ENCODE measurements around the gene TRIO.

Gene TRIO

DNA sequence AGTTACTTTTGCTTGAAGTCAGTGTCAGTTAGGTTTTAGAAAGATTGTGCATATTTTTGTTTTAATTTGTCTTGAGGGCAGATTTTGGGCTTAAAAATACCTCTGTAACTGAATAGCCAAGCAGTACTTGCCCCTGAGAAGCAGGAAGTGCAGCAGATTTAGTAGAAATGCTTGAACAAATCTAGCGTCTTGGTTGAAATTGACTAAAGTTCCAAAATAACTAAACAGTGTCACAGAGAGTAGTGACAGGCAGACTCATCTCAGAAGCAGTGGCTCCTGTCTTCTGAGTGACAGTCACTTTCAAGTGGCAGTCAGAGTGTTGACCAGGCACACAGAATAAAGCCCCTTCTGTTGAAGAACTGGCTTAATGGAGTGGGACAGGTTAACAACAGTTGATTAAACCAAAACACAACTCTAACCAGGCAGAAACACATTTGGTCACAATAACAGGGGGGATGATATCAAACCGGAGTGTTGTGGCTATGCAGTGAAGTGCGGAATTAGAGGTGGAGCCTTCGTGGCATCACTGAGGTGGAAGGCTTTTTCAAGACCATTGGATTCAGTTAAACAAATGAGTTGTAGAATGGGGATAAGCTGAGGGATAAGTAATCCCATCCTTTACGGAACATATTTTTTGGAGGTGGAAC lies 29.1 kb downstream of the TRIO start (continued):
- TF ChIP-seq ZNF654 (tag by site-specific recombination; IDR thresholded peaks at IDR 0.05; ENCODE audit: low read depth): no peak
- no peak for TF ChIP-seq ZNF747 (tag by site-specific recombination; IDR thresholded peaks at IDR 0.05)
- TF ChIP-seq MZF1 (tag by site-specific recombination; IDR thresholded peaks at IDR 0.05; ENCODE audit: borderline replicate concordance): peak; percentile 74; the same call in 1 of the 2 replicates

DNA sequence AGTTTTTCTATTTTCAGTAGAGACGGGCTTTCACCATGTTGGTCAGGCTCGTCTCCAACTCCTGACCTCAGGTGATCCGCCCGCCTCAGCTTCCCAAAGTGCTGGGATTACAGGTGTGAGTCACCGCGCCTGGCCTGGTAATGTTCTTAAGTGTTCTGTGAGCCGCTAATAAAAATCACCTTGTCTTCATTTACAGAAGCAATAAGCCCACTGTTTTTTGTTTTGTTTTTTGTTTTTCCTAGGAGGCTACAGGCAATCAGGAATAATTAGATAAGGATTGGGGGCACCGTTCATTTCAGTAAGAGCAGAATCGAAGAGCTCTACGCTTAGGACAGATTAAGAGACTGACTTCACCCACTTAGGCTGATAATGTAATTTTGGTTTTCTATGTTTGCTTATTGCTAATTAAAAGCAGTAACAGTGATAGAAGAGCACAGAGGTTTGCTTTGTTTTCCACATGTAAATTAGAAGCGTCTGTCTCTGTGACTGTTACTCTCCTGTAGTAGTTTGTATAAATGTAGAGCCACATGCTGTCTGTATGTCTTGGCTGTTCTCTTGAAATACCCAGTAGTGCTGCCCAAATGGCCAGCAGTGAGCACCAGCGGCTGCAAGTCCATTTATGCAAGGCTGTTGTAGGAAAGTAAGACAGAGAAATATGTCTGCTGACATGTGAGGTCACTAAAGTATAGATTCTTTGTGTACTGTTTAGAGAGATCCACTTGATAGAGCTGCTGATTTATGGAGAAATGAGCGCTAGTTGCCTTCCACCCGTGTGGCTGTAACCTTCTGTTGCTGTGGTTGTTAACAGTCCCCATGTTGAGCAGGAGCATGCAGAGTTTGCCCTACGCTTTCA lies 30.5 kb downstream of the TRIO start:
- Histone ChIP-seq H3K27ac (ENCODE audit: extremely low read depth, low read depth, low read length) (peak overlapping the region; percentile 61), H3K4me1 (ENCODE audit: control insufficient read depth, insufficient read depth, low read length) (peaks cover 66% of the 10 kb centered on the region), H3K9me3 (ENCODE audit: control insufficient read depth, insufficient read depth, low read depth, low read length) (no peaks in the 10 kb centered on the region), H3K36me3 (ENCODE audit: control insufficient read depth in 2 of 2, insufficient read depth in 1 of 2, low read length in 2 of 2) (no peaks in the 10 kb centered on the region), H3K4me3 (ENCODE audit: low read depth, low read length) (no peak overlapping the region)
- POLR2A ChIA-PET: interaction anchor here (0.6 kb wide), 2 partner anchors 22 to 118 kb away, joined by 3 to 6 read pairs; no protein-coding TSS in a partner anchor
- CTCF ChIA-PET: interaction anchor here (0.6 to 1.3 kb wide), 4 partner anchors 9 to 96 kb away, joined by 3 to 4 read pairs (median 3); no protein-coding TSS in a partner anchor
- TF ChIP-seq ZNF843 (tag by site-specific recombination; IDR thresholded peaks at IDR 0.05): peak; percentile 29; the same call in 1 of the 2 replicates
- TF ChIP-seq ZNF112 (tag by site-specific recombination; IDR thresholded peaks at IDR 0.05): no peak
- TF ChIP-seq ZNF248 (tag by site-specific recombination; IDR thresholded peaks at IDR 0.05): no peak
- no peak for TF ChIP-seq ZNF558 (tag by site-specific recombination; IDR thresholded peaks at IDR 0.05)
- TF ChIP-seq ZNF501 (tag by site-specific recombination; IDR thresholded peaks at IDR 0.05): 0 out of 2 replicates have a peak, but pooled peaks have one; percentile 12
- no peak for TF ChIP-seq ZNF114 (tag by site-specific recombination; IDR thresholded peaks at IDR 0.05)
- no peak for TF ChIP-seq ZBTB48 (tag by site-specific recombination; IDR thresholded peaks at IDR 0.05)
- peak; percentile 98 for TF ChIP-seq ZSCAN16 (tag by site-specific recombination; IDR thresholded peaks at IDR 0.05)
- TF ChIP-seq, protein P1, sequence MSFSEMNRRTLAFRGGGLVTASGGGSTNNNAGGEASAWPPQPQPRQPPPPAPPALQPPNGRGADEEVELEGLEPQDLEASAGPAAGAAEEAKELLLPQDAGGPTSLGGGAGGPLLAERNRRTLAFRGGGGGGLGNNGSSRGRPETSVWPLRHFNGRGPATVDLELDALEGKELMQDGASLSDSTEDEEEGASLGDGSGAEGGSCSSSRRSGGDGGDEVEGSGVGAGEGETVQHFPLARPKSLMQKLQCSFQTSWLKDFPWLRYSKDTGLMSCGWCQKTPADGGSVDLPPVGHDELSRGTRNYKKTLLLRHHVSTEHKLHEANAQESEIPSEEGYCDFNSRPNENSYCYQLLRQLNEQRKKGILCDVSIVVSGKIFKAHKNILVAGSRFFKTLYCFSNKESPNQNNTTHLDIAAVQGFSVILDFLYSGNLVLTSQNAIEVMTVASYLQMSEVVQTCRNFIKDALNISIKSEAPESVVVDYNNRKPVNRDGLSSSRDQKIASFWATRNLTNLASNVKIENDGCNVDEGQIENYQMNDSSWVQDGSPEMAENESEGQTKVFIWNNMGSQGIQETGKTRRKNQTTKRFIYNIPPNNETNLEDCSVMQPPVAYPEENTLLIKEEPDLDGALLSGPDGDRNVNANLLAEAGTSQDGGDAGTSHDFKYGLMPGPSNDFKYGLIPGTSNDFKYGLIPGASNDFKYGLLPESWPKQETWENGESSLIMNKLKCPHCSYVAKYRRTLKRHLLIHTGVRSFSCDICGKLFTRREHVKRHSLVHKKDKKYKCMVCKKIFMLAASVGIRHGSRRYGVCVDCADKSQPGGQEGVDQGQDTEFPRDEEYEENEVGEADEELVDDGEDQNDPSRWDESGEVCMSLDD (tag by site-specific recombination; IDR thresholded peaks at IDR 0.05): no peak
- TF ChIP-seq ZNF266 (tag by site-specific recombination; IDR thresholded peaks at IDR 0.05; ENCODE audit: low read depth): no peak
- no peak for TF ChIP-seq ZNF571 (tag by site-specific recombination; IDR thresholded peaks at IDR 0.05)
- peak; percentile 67 for TF ChIP-seq SP7 (tag by site-specific recombination; IDR thresholded peaks at IDR 0.05)
- no peak for TF ChIP-seq ZNF654 (tag by site-specific recombination; IDR thresholded peaks at IDR 0.05; ENCODE audit: low read depth)
- TF ChIP-seq MZF1 (tag by site-specific recombination; IDR thresholded peaks at IDR 0.05; ENCODE audit: borderline replicate concordance): no peak
- TF ChIP-seq SETDB1 (IDR thresholded peaks at IDR 0.05; ENCODE audit: insufficient read length, low read length): no peak
- TF ChIP-seq SALL2 (tag by site-specific recombination; IDR thresholded peaks at IDR 0.05; ENCODE audit: borderline replicate concordance): no peak
- no peak for TF ChIP-seq ZNF37A (tag by site-specific recombination; IDR thresholded peaks at IDR 0.05)
- TF ChIP-seq GLI2 (tag by site-specific recombination; IDR thresholded peaks at IDR 0.05; ENCODE audit: borderline replicate concordance, low read depth): peak; percentile 19; the same call in 1 of the 2 replicates
- peak; percentile 59; the same call in 1 of the 2 replicates for TF ChIP-seq SCRT2 (tag by site-specific recombination; IDR thresholded peaks at IDR 0.05)
- TF ChIP-seq, protein P2, sequence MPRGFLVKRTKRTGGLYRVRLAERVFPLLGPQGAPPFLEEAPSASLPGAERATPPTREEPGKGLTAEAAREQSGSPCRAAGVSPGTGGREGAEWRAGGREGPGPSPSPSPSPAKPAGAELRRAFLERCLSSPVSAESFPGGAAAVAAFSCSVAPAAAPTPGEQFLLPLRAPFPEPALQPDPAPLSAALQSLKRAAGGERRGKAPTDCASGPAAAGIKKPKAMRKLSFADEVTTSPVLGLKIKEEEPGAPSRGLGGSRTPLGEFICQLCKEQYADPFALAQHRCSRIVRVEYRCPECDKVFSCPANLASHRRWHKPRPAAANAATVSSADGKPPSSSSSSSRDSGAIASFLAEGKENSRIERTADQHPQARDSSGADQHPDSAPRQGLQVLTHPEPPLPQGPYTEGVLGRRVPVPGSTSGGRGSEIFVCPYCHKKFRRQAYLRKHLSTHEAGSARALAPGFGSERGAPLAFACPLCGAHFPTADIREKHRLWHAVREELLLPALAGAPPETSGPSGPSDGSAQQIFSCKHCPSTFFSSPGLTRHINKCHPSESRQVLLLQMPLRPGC (tag by site-specific recombination; IDR thresholded peaks at IDR 0.05): peak; percentile 74; the same call in 1 of the 2 replicates
- TF ChIP-seq, protein P3, sequence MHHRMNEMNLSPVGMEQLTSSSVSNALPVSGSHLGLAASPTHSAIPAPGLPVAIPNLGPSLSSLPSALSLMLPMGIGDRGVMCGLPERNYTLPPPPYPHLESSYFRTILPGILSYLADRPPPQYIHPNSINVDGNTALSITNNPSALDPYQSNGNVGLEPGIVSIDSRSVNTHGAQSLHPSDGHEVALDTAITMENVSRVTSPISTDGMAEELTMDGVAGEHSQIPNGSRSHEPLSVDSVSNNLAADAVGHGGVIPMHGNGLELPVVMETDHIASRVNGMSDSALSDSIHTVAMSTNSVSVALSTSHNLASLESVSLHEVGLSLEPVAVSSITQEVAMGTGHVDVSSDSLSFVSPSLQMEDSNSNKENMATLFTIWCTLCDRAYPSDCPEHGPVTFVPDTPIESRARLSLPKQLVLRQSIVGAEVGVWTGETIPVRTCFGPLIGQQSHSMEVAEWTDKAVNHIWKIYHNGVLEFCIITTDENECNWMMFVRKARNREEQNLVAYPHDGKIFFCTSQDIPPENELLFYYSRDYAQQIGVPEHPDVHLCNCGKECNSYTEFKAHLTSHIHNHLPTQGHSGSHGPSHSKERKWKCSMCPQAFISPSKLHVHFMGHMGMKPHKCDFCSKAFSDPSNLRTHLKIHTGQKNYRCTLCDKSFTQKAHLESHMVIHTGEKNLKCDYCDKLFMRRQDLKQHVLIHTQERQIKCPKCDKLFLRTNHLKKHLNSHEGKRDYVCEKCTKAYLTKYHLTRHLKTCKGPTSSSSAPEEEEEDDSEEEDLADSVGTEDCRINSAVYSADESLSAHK (tag by site-specific recombination; IDR thresholded peaks at IDR 0.05): no peak
- TF ChIP-seq, protein P4, sequence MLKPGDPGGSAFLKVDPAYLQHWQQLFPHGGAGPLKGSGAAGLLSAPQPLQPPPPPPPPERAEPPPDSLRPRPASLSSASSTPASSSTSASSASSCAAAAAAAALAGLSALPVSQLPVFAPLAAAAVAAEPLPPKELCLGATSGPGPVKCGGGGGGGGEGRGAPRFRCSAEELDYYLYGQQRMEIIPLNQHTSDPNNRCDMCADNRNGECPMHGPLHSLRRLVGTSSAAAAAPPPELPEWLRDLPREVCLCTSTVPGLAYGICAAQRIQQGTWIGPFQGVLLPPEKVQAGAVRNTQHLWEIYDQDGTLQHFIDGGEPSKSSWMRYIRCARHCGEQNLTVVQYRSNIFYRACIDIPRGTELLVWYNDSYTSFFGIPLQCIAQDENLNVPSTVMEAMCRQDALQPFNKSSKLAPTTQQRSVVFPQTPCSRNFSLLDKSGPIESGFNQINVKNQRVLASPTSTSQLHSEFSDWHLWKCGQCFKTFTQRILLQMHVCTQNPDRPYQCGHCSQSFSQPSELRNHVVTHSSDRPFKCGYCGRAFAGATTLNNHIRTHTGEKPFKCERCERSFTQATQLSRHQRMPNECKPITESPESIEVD (tag by site-specific recombination; IDR thresholded peaks at IDR 0.05): peak; percentile 81
- peak; percentile 33 for TF ChIP-seq ZEB2 (tag by site-specific recombination; IDR thresholded peaks at IDR 0.05)
